Measurements from ENCODE around the gene SNX8.

GRCh38 chr7:2261611-2262010, 52.6 kb downstream of the SNX8 start:
- TF ChIP-seq, protein P1, sequence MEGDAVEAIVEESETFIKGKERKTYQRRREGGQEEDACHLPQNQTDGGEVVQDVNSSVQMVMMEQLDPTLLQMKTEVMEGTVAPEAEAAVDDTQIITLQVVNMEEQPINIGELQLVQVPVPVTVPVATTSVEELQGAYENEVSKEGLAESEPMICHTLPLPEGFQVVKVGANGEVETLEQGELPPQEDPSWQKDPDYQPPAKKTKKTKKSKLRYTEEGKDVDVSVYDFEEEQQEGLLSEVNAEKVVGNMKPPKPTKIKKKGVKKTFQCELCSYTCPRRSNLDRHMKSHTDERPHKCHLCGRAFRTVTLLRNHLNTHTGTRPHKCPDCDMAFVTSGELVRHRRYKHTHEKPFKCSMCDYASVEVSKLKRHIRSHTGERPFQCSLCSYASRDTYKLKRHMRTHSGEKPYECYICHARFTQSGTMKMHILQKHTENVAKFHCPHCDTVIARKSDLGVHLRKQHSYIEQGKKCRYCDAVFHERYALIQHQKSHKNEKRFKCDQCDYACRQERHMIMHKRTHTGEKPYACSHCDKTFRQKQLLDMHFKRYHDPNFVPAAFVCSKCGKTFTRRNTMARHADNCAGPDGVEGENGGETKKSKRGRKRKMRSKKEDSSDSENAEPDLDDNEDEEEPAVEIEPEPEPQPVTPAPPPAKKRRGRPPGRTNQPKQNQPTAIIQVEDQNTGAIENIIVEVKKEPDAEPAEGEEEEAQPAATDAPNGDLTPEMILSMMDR (IDR thresholded peaks at IDR 0.05; ENCODE audit: borderline replicate concordance, extremely low read depth, low read length, poor library complexity, severe bottlenecking), result no peak
- no peak for TF ChIP-seq EZH2 (IDR thresholded peaks at IDR 0.05; ENCODE audit: borderline replicate concordance, low read depth, low read length, severe bottlenecking)
